Measurements from ENCODE around the gene SHB.

GRCh38 chr9:37968228-37968701, 100.8 kb downstream of the SHB start:
- TF ChIP-seq EZH2 (IDR thresholded peaks at IDR 0.05; ENCODE audit: low read length): no peak
- no peak for TF ChIP-seq CTCF (optimal IDR thresholded peaks at IDR 0.05 in 1 of 3, IDR thresholded peaks at IDR 0.05 in 1 of 3, conservative IDR thresholded peaks at IDR 0.05 in 1 of 3; ENCODE audit: extremely low read depth in 1 of 3, insufficient read depth in 2 of 3, low read length in 3 of 3)
